Activated naive CD4-positive, alpha-beta T cell treated with anti-CD3 and anti-CD28 coated beads, Interleukin-2, amount 50 U/mL, for 72 hours (primary cell): ENCODE results near the gene TBX2. TPM values are rescaled to one million over a fixed set of nuclear protein-coding genes. Genes with fewer than 3 reads are reported as not detected.

Experiments
- ATAC-seq, 2 donors: fragments of 150-1000 bp; cut with Tn5 transposase; 2 replicates each; pipeline ENCODE4 v1.10.0; 2021; ENCODE audit warnings: mild to moderate bottlenecking in 2 of 2, moderate library complexity in 2 of 2
- DNase-seq, 2 donors: peaks; one replicate each; pipeline ENCODE4 v3.0.0; 2021 to 2022; ENCODE audit warnings: low spot score in 2 of 2
- H3K27ac Mint-ChIP-seq, 2 donors: one replicate each; pipeline ENCODE4 v1.8.0; 2022; ENCODE audit warnings: mild to moderate bottlenecking in 2 of 2, mixed read lengths in 2 of 2
- H3K36me3 Mint-ChIP-seq, 2 donors: one replicate each; pipeline ENCODE4 v1.8.0; 2022; ENCODE audit warnings: mixed read lengths in 2 of 2
- H3K9me3 Mint-ChIP-seq, 2 donors: one replicate each; pipeline ENCODE4 v1.8.0; 2022; ENCODE audit warnings: mixed read lengths in 2 of 2
- total RNA-seq, 2 donors: library from RNA; stranded (reverse); gene quantifications; one replicate each; pipeline ENCODE4 v1.2.3, GENCODE V29; 2022

The TBX2 gene
- total RNA-seq, 2 donors from 2014 or later = not detected

DNA sequence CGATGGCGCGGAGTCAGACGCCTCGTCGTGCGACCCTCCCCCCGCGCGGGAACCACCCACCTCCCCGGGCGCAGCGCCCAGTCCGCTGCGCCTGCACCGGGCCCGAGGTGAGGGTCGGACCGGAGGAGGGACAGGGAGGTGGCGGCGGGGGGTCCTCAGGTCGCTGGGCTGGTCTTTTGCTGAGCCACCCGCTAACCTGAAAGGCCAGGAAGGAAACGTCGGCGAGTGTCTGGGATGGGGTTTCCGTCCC is 4.9 kb downstream of the TBX2 start:
- no peaks in the 10 kb centered on the region for H3K9me3 Mint-ChIP-seq
- H3K36me3 Mint-ChIP-seq = peaks cover 0 to 6% of the 10 kb centered on the region in 2 donors
- DNase-seq (no peak), ATAC-seq (no peak)
- no peak overlapping the region for H3K27ac Mint-ChIP-seq

GRCh38 chr17:61404913-61405685 is 5.5 kb downstream of the TBX2 start:
- no peak overlapping the region for H3K27ac Mint-ChIP-seq
- H3K36me3 Mint-ChIP-seq = peaks cover 0 to 6% of the 10 kb centered on the region in 2 donors
- no peak for ATAC-seq
- no peaks in the 10 kb centered on the region for H3K9me3 Mint-ChIP-seq
- DNase-seq = peak in 1 of 2 donors; percentile 46

DNA sequence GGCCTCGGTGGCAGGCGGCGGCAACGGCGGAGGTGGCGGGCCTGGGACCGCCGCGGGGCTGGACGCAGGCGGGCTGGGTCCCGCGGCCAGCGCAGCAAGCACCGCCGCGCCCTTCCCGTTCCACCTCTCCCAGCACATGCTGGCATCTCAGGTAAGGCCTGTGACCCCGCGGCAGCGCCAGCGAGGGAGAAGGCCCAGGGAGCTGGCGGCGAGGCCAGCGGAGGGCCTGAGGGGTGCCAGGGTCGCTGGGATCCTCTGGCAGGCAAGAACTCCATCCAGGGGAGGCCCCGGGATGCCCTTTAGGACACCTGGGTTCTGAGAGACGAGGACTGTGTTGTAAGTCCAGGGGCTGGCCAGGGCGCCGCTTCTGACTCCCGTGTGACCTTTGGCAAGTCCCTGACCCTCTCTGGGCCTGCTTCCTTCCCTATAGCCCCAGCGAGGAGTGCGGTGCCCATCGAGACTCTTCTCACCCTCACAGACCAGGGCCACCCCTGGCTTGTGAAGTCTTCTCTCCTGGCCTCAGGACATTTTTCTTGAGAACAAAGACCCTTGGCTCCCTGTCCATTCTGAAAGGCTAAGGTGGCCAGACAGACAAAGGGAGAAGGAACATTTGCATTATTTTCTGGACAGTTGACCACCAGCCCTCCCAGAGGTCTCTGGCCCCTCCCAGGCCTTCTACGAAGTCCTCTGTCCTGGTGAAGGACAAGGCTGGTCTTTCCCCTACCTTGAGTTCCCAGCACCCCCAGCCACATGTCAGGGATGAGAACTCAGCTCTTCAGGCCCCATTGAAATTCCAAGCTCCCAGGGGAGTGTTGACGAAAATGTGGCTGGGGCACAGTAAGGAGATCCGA is 6.3 kb downstream of the TBX2 start:
- H3K36me3 Mint-ChIP-seq = peaks cover 0 to 6% of the 10 kb centered on the region in 2 donors
- H3K27ac Mint-ChIP-seq = no peak overlapping the region
- peak in 1 of 2 donors; percentile 53 for DNase-seq
- no peaks in the 10 kb centered on the region for H3K9me3 Mint-ChIP-seq
- ATAC-seq = no peak

DNA sequence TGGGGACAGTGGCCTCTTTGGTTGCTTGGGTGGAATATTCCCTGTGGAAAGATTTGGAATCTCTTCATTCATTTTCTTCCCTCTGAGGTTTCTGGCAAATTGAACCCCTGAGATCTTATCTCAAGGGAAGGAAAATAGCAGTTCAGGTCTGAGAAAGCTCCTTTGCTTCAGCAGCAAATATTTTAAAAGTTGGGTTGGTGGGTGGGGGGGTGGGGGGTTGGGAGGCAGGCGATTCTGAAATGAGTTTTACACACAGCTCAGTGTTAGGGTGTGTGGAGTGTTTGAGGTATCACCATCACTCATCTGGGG is 6.8 kb downstream of the TBX2 start:
- no peak overlapping the region for H3K27ac Mint-ChIP-seq
- no peak for ATAC-seq
- DNase-seq = no peak
- H3K36me3 Mint-ChIP-seq = peaks cover 0 to 6% of the 10 kb centered on the region in 2 donors
- no peaks in the 10 kb centered on the region for H3K9me3 Mint-ChIP-seq

GRCh38 chr17:61406971-61407911 is 7.6 kb downstream of the TBX2 start:
- ATAC-seq (no peak), DNase-seq (peak in 1 of 2 donors; percentile 30)
- peaks cover 0 to 5% of the 10 kb centered on the region in 2 donors for H3K36me3 Mint-ChIP-seq
- no peaks in the 10 kb centered on the region for H3K9me3 Mint-ChIP-seq
- H3K27ac Mint-ChIP-seq = no peak overlapping the region

- H3K27ac Mint-ChIP-seq = peak overlapping the region in 1 of 2 donors; percentile 50
- DNase-seq (peak in 1 of 2 donors; percentile 54), ATAC-seq (no peak)
- H3K9me3 Mint-ChIP-seq = no peaks in the 10 kb centered on the region
- H3K36me3 Mint-ChIP-seq = no peaks in the 10 kb centered on the region
Observed at GRCh38 chr17:61408151-61409041, 8.8 kb downstream of the TBX2 start.

DNA sequence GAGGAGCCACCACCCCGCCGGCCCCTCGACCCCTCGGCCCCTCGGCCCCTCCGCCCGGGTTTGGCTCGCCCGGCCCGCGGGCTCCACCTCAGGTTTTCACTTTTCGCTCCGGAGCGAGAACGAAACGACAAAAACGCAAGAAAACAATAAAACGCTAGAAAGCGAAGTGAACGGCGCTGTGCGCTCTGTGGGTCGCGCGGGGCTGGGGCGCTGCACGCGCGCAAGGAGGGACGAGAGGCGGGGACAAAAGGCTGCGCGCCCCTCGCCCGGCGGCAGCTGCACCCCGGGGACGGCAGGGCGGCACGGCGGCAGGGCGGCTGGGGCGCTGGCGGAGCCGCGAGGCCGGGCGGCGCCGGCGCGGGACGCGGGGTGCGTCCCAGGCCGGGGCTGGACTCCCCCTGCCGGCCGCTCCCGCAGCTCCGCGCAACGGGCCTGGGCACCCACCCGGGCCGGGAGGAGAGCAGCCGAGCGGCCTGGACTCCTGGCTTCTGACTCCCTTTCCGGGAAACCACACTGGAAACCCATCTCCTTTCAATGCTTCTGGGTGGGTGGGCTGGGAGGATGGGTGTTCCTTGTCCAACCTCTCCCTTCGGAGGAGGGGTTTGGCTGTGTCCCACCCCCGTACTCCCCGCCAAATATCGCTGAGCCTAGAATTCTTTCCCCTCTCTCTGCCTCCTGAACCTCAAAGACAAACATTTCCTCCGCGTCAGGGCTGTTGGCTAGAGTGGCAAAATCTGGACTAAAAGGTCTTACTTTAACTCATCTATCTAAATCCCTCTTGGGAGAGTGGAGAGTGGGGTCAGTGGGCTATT is 9.9 kb downstream of the TBX2 start:
- Mint-ChIP-seq H3K9me3 (no peaks in the 10 kb centered on the region), H3K36me3 (no peaks in the 10 kb centered on the region), H3K27ac (no peak overlapping the region)
- ATAC-seq (peak; percentile 25 to 40), DNase-seq (peak; percentile 56 to 61)

DNA sequence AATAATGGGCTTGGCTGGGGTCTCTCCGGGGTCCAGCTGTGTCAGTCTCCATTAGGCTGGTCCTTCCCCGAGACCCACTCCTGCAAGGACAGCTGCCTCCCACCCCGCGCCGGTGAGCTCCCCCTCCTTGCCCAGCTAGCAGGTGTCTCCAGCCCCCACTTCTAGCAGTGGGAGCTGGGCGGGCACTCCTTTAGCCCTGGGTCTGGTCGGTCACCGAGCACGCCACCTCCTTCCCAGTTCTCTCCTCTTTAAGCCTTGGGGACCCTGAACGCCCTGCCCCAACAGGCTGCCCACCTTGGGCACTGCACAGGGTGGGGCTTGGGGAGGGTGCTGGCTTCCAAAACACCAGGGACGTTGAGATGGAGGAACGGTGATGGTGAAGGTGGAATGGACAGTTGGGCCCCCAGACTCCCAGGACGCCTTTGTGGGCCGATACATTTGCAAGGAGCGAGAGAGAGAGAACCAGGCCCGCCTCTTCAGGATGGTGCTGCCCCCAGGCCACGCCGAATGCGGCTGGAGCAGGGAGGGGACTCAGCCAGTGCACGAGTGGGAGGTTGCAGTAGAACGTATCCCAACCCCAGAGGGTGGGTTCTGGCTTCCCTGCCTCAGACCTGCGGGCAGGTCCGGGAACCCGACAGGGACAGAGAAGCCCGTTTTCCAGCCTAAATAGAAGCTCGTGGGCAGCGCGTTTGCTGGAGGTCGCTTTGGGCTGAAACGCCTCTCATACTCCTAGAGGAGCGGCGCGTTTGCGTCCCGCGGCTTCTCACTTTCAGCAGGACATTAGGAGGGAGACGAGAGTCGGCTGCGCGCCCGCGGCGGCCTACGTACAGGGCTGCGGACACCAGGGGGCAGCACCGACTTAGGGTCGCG is 10.7 kb downstream of the TBX2 start:
- ATAC-seq (peak; percentile 52 to 69), DNase-seq (peak; percentile 65 to 84)
- H3K9me3 Mint-ChIP-seq = no peaks in the 10 kb centered on the region
- H3K36me3 Mint-ChIP-seq = no peaks in the 10 kb centered on the region
- H3K27ac Mint-ChIP-seq = no peak overlapping the region

DNA sequence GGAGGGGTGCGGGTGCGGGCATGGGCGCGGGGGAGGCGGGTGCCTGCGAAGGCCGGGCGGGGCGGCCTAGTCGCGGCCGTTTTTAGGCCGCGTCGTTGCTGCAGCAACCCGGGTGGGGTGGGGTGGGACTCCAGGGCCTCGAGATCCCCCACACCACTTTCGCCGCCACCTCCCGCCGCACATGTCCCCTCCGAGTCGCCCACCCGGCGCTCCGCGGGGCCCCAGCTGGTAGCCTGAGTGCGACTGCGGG is 11.3 kb downstream of the TBX2 start:
- no peaks in the 10 kb centered on the region for H3K36me3 Mint-ChIP-seq
- H3K9me3 Mint-ChIP-seq = no peaks in the 10 kb centered on the region

GRCh38 chr17:61411261-61412142 is 11.9 kb downstream of the TBX2 start:
- H3K27ac Mint-ChIP-seq = no peak overlapping the region
- H3K9me3 Mint-ChIP-seq = no peaks in the 10 kb centered on the region
- peak; percentile 10 to 43 for ATAC-seq
- no peaks in the 10 kb centered on the region for H3K36me3 Mint-ChIP-seq
- peak in 1 of 2 donors; percentile 66 for DNase-seq

More for the DNA sequence above, 11.3 kb downstream of the TBX2 start:
- ATAC-seq (no peak), DNase-seq (no peak)
- no peak overlapping the region for H3K27ac Mint-ChIP-seq

DNA sequence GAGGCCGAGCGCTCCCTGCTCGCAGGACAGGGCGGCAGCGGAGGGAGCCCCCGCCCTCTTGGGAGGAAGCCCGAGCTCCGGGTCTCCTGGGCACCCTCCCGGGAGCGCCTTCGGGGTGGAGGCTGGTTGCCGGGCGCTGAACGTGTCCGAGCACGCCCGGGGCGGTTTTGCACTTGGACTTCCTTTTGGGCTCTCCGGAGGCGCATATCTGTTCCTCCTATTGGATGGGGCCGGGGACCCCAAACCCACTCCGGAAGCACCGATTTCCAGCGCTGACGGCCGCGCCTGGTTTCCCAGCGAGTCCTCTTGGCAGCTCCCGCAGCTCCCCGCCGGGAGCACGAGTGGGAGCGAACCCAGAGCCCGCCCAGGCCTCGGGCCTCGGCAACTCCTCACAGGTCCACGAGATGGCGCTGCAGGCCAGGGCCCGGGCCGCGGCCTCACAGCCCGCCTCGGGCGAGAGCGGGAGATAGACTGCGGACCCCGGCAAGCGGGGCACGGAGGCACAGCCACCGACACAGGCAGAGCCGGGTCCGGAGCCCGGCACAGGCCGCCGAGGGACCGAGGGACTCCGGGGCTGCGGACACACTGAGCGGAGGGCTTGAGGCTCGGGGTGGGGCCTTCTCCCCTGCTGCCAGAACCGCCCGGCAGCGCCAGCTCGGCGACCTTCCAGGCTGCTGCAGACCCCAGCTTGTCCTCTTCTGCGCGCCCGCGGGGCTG is 12.7 kb downstream of the TBX2 start:
- Mint-ChIP-seq H3K9me3 (no peaks in the 10 kb centered on the region), H3K27ac (no peak overlapping the region)

GRCh38 chr17:61412860-61413660 is 13.4 kb downstream of the TBX2 start:
- DNase-seq (peak in 1 of 2 donors; percentile 44), ATAC-seq (peak; percentile 1 to 7)
- H3K36me3 Mint-ChIP-seq = no peaks in the 10 kb centered on the region
- H3K27ac Mint-ChIP-seq = no peak overlapping the region
- no peaks in the 10 kb centered on the region for H3K9me3 Mint-ChIP-seq

More for the DNA sequence above, 12.7 kb downstream of the TBX2 start:
- peak; percentile 76 for ATAC-seq
- no peaks in the 10 kb centered on the region for H3K36me3 Mint-ChIP-seq
- DNase-seq = peak; percentile 84

- no peak for DNase-seq
- no peak for ATAC-seq
- Mint-ChIP-seq H3K36me3 (no peaks in the 10 kb centered on the region), H3K9me3 (no peaks in the 10 kb centered on the region), H3K27ac (no peak overlapping the region)
Observed at GRCh38 chr17:61413661-61414126, 14.1 kb downstream of the TBX2 start.
